Thyroid gland (tissue), 4 donors: Measurements from ENCODE around the gene TEX51. TPM values are rescaled to one million over a fixed set of nuclear protein-coding genes. Genes with fewer than 3 reads are reported as not detected.

Experiments
- DNase-seq, 2 donors: peaks; one replicate each; pipeline ENCODE4 v3.0.0-alpha.2; 2019
- H3K27ac ChIP-seq, 3 donors: fragments of 200-600 bp; sonication (generic); 1 replicate in 2 of 3; 2 replicates in 1 of 3; pipeline ENCODE4 v1.5.1; 2016 to 2019; ENCODE audit warnings: mild to moderate bottlenecking in 1 of 3, moderate library complexity in 1 of 3
- H3K27me3 ChIP-seq: fragments of 200-600 bp; sonication (generic); one replicate; pipeline ENCODE4 v1.5.1; 2019
- H3K36me3 ChIP-seq, 2 donors: fragments of 200-600 bp; sonication (generic); one replicate each; pipeline ENCODE4 v1.5.1; 2016 to 2019
- H3K4me1 ChIP-seq, 2 donors: fragments of 200-600 bp; sonication (generic); one replicate each; pipeline ENCODE4 v1.5.1; 2017 to 2019
- H3K4me3 ChIP-seq, 3 donors: fragments of 200-600 bp; sonication (generic); replicated peaks in 1 of 3; 1 replicate in 2 of 3; 2 replicates in 1 of 3; pipeline ENCODE4 v1.5.1; 2016; ENCODE audit warnings: mild to moderate bottlenecking in 1 of 3
- H3K9me3 ChIP-seq: fragments of 200-600 bp; sonication (generic); one replicate; pipeline ENCODE4 v1.5.1; 2017
- CTCF ChIP-seq, 6 experiments: fragments of 200-600 bp in 3 of 6; fragments of 450-650 bp in 3 of 6; sonication (generic) in 3 of 6; IDR thresholded peaks; one replicate each; pipeline ENCODE4 v1.5.1; 2016 to 2019; ENCODE audit warnings: antibody characterized with exemption in 6 of 6, mild to moderate bottlenecking in 2 of 6, inconsistent platforms in 1 of 6, moderate library complexity in 1 of 6
- POLR2A ChIP-seq, 2 donors: fragments of 450-650 bp; IDR thresholded peaks; one replicate each; pipeline ENCODE4 v1.6.1; 2017; ENCODE audit warnings: antibody characterized with exemption in 2 of 2, mild to moderate bottlenecking in 2 of 2, moderate library complexity in 1 of 2
- WGBS, 2 donors: methylation state at CpG; one replicate each; pipeline ENCODE4 v1.1.5; 2017; 5-methylcytosine and 5-hydroxymethylcytosine counted together
- intact Hi-C: fragments of 100-400 bp; cut with DNase I; formaldehyde crosslinking; loops from one replicate; pipeline ENCODE4 v1.15.1; 2023
- total RNA-seq, 4 donors: library from RNA; depleted of rRNA; stranded (reverse); fragments of >200 nt; gene quantifications; one replicate each; pipeline ENCODE4 v1.2.3, GENCODE V29; 2016

TEX51 gene
- total RNA-seq, 4 donors from 2014 or later: not detected

GRCh38 chr2:126883666-126884040 is 15.0 kb upstream of the TEX51 start:
- TF ChIP-seq POLR2A (IDR thresholded peaks at IDR 0.05): no peak
- no peak for TF ChIP-seq CTCF (IDR thresholded peaks at IDR 0.05)
- Histone ChIP-seq H3K27me3 (no peaks in the 10 kb centered on the region), H3K4me1 (peaks cover 0 to 8% of the 10 kb centered on the region in 2 donors), H3K36me3 (no peaks in the 10 kb centered on the region), H3K4me3 (no peak overlapping the region), H3K9me3 (no peaks in the 10 kb centered on the region), H3K27ac (no peak overlapping the region)
- no peak for DNase-seq
- WGBS, 2 donors: 93 to 97% methylated on average over 6 of the region's 6 CpGs
- intact Hi-C loops: no loop called here

- no peak for DNase-seq
- Histone ChIP-seq H3K4me3 (no peak overlapping the region), H3K27me3 (no peaks in the 10 kb centered on the region), H3K36me3 (no peaks in the 10 kb centered on the region), H3K27ac (no peak overlapping the region), H3K4me1 (peaks cover 0 to 8% of the 10 kb centered on the region in 2 donors), H3K9me3 (no peaks in the 10 kb centered on the region)
- TF ChIP-seq CTCF (IDR thresholded peaks at IDR 0.05): no peak
- TF ChIP-seq POLR2A (IDR thresholded peaks at IDR 0.05): no peak
- intact Hi-C loops: no loop called here
- 77 to 83% methylated on average over 21 of the region's 21 CpGs for WGBS, 2 donors
Measured at GRCh38 chr2:126884861-126885750, 13.6 kb upstream of the TEX51 start.

GRCh38 chr2:126885751-126886210 is 12.9 kb upstream of the TEX51 start:
- 30 to 54% methylated on average over 18 of the region's 18 CpGs for WGBS, 2 donors
- TF ChIP-seq CTCF (IDR thresholded peaks at IDR 0.05) (no peak), POLR2A (IDR thresholded peaks at IDR 0.05) (no peak)
- DNase-seq: no peak
- H3K4me1 ChIP-seq: peaks cover 0 to 8% of the 10 kb centered on the region in 2 donors
- H3K36me3 ChIP-seq: no peaks in the 10 kb centered on the region
- no peak overlapping the region for H3K4me3 ChIP-seq
- H3K9me3 ChIP-seq: no peaks in the 10 kb centered on the region
- no peaks in the 10 kb centered on the region for H3K27me3 ChIP-seq
- intact Hi-C loops: no loop called here
- no peak overlapping the region for H3K27ac ChIP-seq

GRCh38 chr2:126886211-126886915 is 12.3 kb upstream of the TEX51 start:
- Histone ChIP-seq H3K4me1 (peaks cover 0 to 8% of the 10 kb centered on the region in 2 donors), H3K27ac (no peak overlapping the region), H3K9me3 (no peaks in the 10 kb centered on the region), H3K27me3 (no peaks in the 10 kb centered on the region), H3K4me3 (no peak overlapping the region), H3K36me3 (no peaks in the 10 kb centered on the region)
- DNase-seq: peak; percentile 64 to 65
- 11 to 16% methylated on average over 20 to 34 of the region's 40 CpGs for WGBS, 2 donors
- intact Hi-C loops: no loop called here
- TF ChIP-seq POLR2A (IDR thresholded peaks at IDR 0.05) (no peak), CTCF (IDR thresholded peaks at IDR 0.05) (peak in 5 of 6 experiments; percentile 9 to 72 (median 42))

GRCh38 chr2:126886916-126887280 is 11.8 kb upstream of the TEX51 start:
- H3K9me3 ChIP-seq: no peaks in the 10 kb centered on the region
- no peaks in the 10 kb centered on the region for H3K27me3 ChIP-seq
- 85 to 90% methylated on average over 13 of the region's 13 CpGs for WGBS, 2 donors
- DNase-seq: no peak
- no peak overlapping the region for H3K27ac ChIP-seq
- no peak for TF ChIP-seq CTCF (IDR thresholded peaks at IDR 0.05)
- intact Hi-C loops: no loop called here
- no peak overlapping the region for H3K4me3 ChIP-seq
- peaks cover 0 to 8% of the 10 kb centered on the region in 2 donors for H3K4me1 ChIP-seq
- H3K36me3 ChIP-seq: no peaks in the 10 kb centered on the region
